ENCODE measurements around the gene ATXN7L3.

Gene ATXN7L3

GRCh38 chr17:44170499-44171201, 29.0 kb downstream of the ATXN7L3 start, which contains the start of gene ASB16:
Gene ASB16, plus strand, starts transcription at chr17:44170704. Its CDS starts 86 bp downstream, at chr17:44170790.
- peak within 1 kb of the TSS; percentile 67 for H3K4me3 ChIP-seq
- DNase-seq (ENCODE audit: low spot score) = no peak
- TF ChIP-seq CTCF (IDR thresholded peaks at IDR 0.05) = no peak
- H3K27ac ChIP-seq = peak within 1 kb of the TSS; percentile 77 to 83

- TF ChIP-seq CTCF (IDR thresholded peaks at IDR 0.05) = no peak
- no peak for DNase-seq (ENCODE audit: low spot score)
- H3K27ac ChIP-seq = peak overlapping the region; percentile 77 to 83
- peak overlapping the region; percentile 67 for H3K4me3 ChIP-seq
Observed at GRCh38 chr17:44170135-44170498, 29.6 kb downstream of the ATXN7L3 start.

GRCh38 chr17:44167181-44167861, 32.4 kb downstream of the ATXN7L3 start:
- Histone ChIP-seq H3K4me3 (no peak overlapping the region), H3K27ac (no peak overlapping the region)
- no peak for TF ChIP-seq CTCF (IDR thresholded peaks at IDR 0.05)
- DNase-seq (ENCODE audit: low spot score) = no peak

- no peak overlapping the region for H3K4me3 ChIP-seq
- TF ChIP-seq CTCF (IDR thresholded peaks at IDR 0.05) = no peak
- no peak for DNase-seq (ENCODE audit: low spot score)
- H3K27ac ChIP-seq = no peak overlapping the region
Observed at GRCh38 chr17:44164476-44164875, 35.2 kb downstream of the ATXN7L3 start.

GRCh38 chr17:44159519-44160210, 40.0 kb downstream of the ATXN7L3 start:
- DNase-seq (ENCODE audit: low spot score) = no peak
- no peak overlapping the region for H3K4me3 ChIP-seq
- TF ChIP-seq CTCF (IDR thresholded peaks at IDR 0.05) = no peak
- no peak overlapping the region for H3K27ac ChIP-seq

GRCh38 chr17:44155488-44155887, 44.2 kb downstream of the ATXN7L3 start:
- Histone ChIP-seq H3K4me3 (no peak overlapping the region), H3K27ac (no peak overlapping the region)
- no peak for DNase-seq (ENCODE audit: low spot score)
- TF ChIP-seq CTCF (IDR thresholded peaks at IDR 0.05) = no peak
